Upper lobe of left lung (tissue), 6 donors: ENCODE measurements around the gene KCP. TPM values are rescaled to one million over a fixed set of nuclear protein-coding genes. Genes with fewer than 3 reads are reported as not detected.

ENCODE experiments used
- ATAC-seq, 2 donors: fragments of 200-7000 bp; cut with Tn5 transposase; one replicate each; pipeline ENCODE4 v1.9.1; 2022; ENCODE audit warnings: mild to moderate bottlenecking in 2 of 2, moderate library complexity in 2 of 2; ENCODE audit not compliant: low FRiP score in 2 of 2
- DNase-seq, 2 donors: peaks; one replicate each; pipeline ENCODE4 v3.0.0-alpha.2; 2019 to 2020
- H3K27ac ChIP-seq, 4 donors: fragments of 200-600 bp; sonication (generic); one replicate each; pipeline ENCODE4 v1.5.1; 2016 to 2019
- H3K27me3 ChIP-seq, 4 donors: fragments of 200-600 bp; sonication (generic); one replicate each; pipeline ENCODE4 v1.5.1; 2017 to 2019
- H3K36me3 ChIP-seq, 4 donors: fragments of 200-600 bp; sonication (generic); one replicate each; pipeline ENCODE4 v1.5.1; 2016 to 2019
- H3K4me1 ChIP-seq, 4 donors: fragments of 200-600 bp; sonication (generic); one replicate each; pipeline ENCODE4 v1.5.1; 2018 to 2019
- H3K4me3 ChIP-seq, 4 donors: fragments of 200-600 bp; sonication (generic); one replicate each; pipeline ENCODE4 v1.5.1; 2017 to 2019; ENCODE audit warnings: mild to moderate bottlenecking in 2 of 4, moderate library complexity in 1 of 4
- H3K9me3 ChIP-seq, 4 donors: fragments of 200-600 bp; sonication (generic); one replicate each; pipeline ENCODE4 v1.5.1; 2018 to 2019
- EP300 ChIP-seq, 4 donors: sonication (generic); formaldehyde crosslinking; IDR thresholded peaks; one replicate each; pipeline ENCODE4 v1.5.1; 2017; ENCODE audit warnings: antibody characterized with exemption in 4 of 4, control low read depth in 2 of 4
- POLR2A ChIP-seq, 4 donors: fragments of 450-650 bp; IDR thresholded peaks; one replicate each; pipeline ENCODE4 v1.5.1; 2016 to 2017; ENCODE audit warnings: antibody characterized with exemption in 4 of 4, mild to moderate bottlenecking in 2 of 4
- POLR2AphosphoS5 ChIP-seq, 2 donors: sonication (generic); formaldehyde crosslinking; IDR thresholded peaks; one replicate each; pipeline ENCODE4 v1.5.1; 2017; ENCODE audit warnings: antibody characterized with exemption in 2 of 2
- WGBS, 2 donors: methylation state at CpG; one replicate each; pipeline ENCODE4 v1.1.5; 2017 to 2018; 5-methylcytosine and 5-hydroxymethylcytosine counted together
- total RNA-seq, 6 donors: library from RNA; depleted of rRNA in 4 of 6; stranded (reverse); fragments of >200 nt in 4 of 6; gene quantifications; one replicate each; pipeline versions ENCODE4 v1.1.0 to v1.2.1, GENCODE V29; 2016 to 2021
- TF ChIP-seq, protein P1 (sequence below), 6 experiments: fragments of 450-650 bp in 4 of 6; fragments of 200-600 bp in 2 of 6; sonication (generic) in 2 of 6; IDR thresholded peaks; one replicate each; pipeline ENCODE4 v1.5.1; 2016 to 2019; ENCODE audit warnings: antibody characterized with exemption in 6 of 6
- donor health status: DM: no; HTN: no; CAD: no; lungs with moderate emphysema.
- donor health status: DM: no; HTN: yes; CAD: no; lungs with severe emphysema.

KCP gene
- total RNA-seq, 6 donors from 2014 or later, result 0.15 to 2.1 (median 1.1) TPM; not detected in 1

DNA sequence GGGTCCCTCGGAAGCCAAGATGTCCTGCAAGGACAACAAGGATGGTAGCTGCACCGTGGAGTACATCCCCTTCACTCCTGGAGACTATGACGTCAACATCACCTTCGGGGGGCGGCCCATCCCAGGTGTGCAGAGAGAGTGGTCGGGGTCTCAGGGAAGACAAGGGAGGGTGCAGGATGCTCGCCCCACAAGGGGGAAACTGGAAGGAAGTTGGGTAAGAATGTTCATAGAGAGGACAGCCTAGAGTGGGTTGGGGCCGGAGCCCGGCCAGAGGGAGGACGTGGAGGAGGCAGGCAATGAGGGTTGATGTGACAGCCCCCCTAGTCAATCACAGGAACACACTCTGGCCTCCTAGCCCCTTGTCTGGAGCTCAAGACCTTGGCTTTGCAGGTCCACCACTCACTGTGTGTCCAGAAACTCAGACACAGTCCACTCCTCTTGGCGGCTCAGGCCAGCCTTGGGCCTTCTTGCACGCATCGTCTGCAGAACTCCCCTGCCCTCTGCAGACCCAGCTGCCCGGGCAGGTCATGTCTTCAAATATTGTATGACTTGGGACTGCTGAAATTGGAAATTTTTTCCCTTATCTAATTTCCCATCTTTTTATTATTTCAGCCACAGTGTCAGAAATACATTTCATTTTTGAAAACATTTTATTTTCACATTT lies 63.6 kb downstream of the KCP start:
- WGBS, 2 donors, result 79 to 84% methylated on average over 14 of the region's 14 CpGs
- TF ChIP-seq POLR2AphosphoS5 (IDR thresholded peaks at IDR 0.05) (no peak), EP300 (IDR thresholded peaks at IDR 0.05) (no peak), POLR2A (IDR thresholded peaks at IDR 0.05) (no peak)
- TF ChIP-seq, protein P1, sequence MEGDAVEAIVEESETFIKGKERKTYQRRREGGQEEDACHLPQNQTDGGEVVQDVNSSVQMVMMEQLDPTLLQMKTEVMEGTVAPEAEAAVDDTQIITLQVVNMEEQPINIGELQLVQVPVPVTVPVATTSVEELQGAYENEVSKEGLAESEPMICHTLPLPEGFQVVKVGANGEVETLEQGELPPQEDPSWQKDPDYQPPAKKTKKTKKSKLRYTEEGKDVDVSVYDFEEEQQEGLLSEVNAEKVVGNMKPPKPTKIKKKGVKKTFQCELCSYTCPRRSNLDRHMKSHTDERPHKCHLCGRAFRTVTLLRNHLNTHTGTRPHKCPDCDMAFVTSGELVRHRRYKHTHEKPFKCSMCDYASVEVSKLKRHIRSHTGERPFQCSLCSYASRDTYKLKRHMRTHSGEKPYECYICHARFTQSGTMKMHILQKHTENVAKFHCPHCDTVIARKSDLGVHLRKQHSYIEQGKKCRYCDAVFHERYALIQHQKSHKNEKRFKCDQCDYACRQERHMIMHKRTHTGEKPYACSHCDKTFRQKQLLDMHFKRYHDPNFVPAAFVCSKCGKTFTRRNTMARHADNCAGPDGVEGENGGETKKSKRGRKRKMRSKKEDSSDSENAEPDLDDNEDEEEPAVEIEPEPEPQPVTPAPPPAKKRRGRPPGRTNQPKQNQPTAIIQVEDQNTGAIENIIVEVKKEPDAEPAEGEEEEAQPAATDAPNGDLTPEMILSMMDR (IDR thresholded peaks at IDR 0.05), result no peak
- no peak overlapping the region for H3K27ac ChIP-seq
- DNase-seq, result no peak
- H3K4me3 ChIP-seq, result no peak overlapping the region
- H3K36me3 ChIP-seq, result no peaks in the 10 kb centered on the region
- no peaks in the 10 kb centered on the region for H3K27me3 ChIP-seq
- no peaks in the 10 kb centered on the region for H3K4me1 ChIP-seq
- ATAC-seq, result no peak
- no peaks in the 10 kb centered on the region for H3K9me3 ChIP-seq

DNA sequence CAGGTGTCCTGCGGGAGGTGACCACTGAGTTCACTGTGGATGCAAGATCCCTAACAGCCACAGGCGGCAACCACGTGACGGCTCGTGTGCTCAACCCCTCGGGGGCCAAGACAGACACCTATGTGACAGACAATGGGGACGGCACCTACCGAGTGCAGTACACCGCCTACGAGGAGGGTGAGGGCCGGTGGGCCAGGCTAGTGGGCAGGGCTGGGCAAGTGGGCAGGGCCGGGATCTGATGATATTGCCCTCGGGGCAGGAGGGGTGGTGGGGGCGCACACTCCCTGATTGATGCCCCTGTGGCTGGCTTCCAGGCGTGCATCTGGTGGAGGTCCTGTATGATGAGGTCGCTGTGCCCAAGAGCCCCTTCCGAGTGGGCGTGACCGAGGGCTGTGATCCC lies 64.5 kb downstream of the KCP start:
- Histone ChIP-seq H3K9me3 (no peaks in the 10 kb centered on the region), H3K4me3 (no peak overlapping the region), H3K27me3 (no peaks in the 10 kb centered on the region), H3K4me1 (no peaks in the 10 kb centered on the region), H3K36me3 (no peaks in the 10 kb centered on the region), H3K27ac (no peak overlapping the region)
- no peak for TF ChIP-seq POLR2A (IDR thresholded peaks at IDR 0.05)
- TF ChIP-seq POLR2AphosphoS5 (IDR thresholded peaks at IDR 0.05), result no peak
- TF ChIP-seq, protein P1 (IDR thresholded peaks at IDR 0.05), result no peak
- TF ChIP-seq EP300 (IDR thresholded peaks at IDR 0.05), result no peak
- DNase-seq (peak in 1 of 2 donors; percentile 60), ATAC-seq (no peak)
- 89 to 98% methylated on average over 7 to 16 of the region's 19 CpGs for WGBS, 2 donors

DNA sequence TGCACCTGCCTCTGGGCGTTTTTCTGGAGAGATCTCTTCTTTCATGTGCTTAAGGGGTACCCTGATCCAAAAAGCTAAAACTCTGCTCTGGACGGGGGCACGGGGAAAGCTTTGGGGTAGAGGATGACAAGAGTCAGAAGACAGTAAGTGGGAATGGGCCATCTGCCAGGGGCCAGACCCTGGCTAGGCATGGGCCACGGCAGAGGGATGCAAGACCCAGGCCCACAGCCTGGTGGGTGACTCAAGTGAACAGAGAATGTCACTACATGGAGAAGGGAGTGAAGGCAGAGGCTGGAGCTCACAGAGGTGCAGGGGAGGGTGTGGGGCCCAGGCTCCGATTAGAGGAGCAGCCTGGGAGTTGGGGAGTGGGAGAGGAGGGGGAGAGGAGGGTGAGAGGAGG lies 65.0 kb downstream of the KCP start:
- Histone ChIP-seq H3K27ac (no peak overlapping the region), H3K4me1 (no peaks in the 10 kb centered on the region), H3K9me3 (no peaks in the 10 kb centered on the region), H3K4me3 (no peak overlapping the region), H3K27me3 (no peaks in the 10 kb centered on the region), H3K36me3 (no peaks in the 10 kb centered on the region)
- ATAC-seq, result no peak
- no peak for DNase-seq
- WGBS, 2 donors, result 90 to 91% methylated on average over 5 of the region's 5 CpGs
- TF ChIP-seq POLR2A (IDR thresholded peaks at IDR 0.05) (no peak), POLR2AphosphoS5 (IDR thresholded peaks at IDR 0.05) (no peak), EP300 (IDR thresholded peaks at IDR 0.05) (no peak)
- TF ChIP-seq, protein P1 (IDR thresholded peaks at IDR 0.05), result no peak

DNA sequence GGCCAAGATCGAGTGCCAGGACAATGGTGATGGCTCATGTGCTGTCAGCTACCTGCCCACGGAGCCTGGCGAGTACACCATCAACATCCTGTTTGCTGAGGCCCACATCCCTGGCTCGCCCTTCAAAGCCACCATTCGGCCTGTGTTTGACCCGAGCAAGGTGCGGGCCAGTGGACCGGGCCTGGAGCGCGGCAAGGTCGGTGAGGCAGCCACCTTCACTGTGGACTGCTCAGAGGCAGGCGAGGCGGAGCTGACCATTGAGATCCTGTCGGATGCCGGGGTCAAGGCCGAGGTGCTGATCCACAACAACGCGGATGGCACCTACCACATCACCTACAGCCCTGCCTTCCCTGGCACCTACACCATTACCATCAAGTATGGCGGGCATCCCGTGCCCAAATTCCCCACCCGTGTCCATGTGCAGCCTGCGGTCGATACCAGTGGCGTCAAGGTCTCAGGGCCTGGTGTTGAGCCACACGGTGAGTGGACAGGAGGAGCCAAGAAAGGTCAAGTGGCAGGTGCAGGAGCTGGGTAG lies 65.7 kb downstream of the KCP start:
- H3K27me3 ChIP-seq, result no peaks in the 10 kb centered on the region
- H3K27ac ChIP-seq, result no peak overlapping the region
- DNase-seq, result peak in 1 of 2 donors; percentile 72
- no peaks in the 10 kb centered on the region for H3K4me1 ChIP-seq
- no peak for ATAC-seq
- TF ChIP-seq POLR2A (IDR thresholded peaks at IDR 0.05), result no peak
- no peak for TF ChIP-seq EP300 (IDR thresholded peaks at IDR 0.05)
- TF ChIP-seq, protein P1 (IDR thresholded peaks at IDR 0.05), result no peak
- no peak for TF ChIP-seq POLR2AphosphoS5 (IDR thresholded peaks at IDR 0.05)
- H3K9me3 ChIP-seq, result no peaks in the 10 kb centered on the region
- H3K4me3 ChIP-seq, result no peak overlapping the region
- H3K36me3 ChIP-seq, result no peaks in the 10 kb centered on the region
- 90 to 96% methylated on average over 15 to 22 of the region's 25 CpGs for WGBS, 2 donors
